NCI-H345 treated with DMSO at 0.1 percent for 48 hours (cell line): ENCODE data around the gene GBF1.
"Not testable (repeated sequence)": the region's sequence is repeated elsewhere in the genome, so short reads cannot be mapped to it uniquely, and the experiment has no call there.

Source experiments
- DNase-seq: peaks from one replicate; lab custom pipeline; 2025; ENCODE audit not compliant: unreplicated experiment; lab: John Stamatoyannopoulos, UW

The GBF1 gene

DNA sequence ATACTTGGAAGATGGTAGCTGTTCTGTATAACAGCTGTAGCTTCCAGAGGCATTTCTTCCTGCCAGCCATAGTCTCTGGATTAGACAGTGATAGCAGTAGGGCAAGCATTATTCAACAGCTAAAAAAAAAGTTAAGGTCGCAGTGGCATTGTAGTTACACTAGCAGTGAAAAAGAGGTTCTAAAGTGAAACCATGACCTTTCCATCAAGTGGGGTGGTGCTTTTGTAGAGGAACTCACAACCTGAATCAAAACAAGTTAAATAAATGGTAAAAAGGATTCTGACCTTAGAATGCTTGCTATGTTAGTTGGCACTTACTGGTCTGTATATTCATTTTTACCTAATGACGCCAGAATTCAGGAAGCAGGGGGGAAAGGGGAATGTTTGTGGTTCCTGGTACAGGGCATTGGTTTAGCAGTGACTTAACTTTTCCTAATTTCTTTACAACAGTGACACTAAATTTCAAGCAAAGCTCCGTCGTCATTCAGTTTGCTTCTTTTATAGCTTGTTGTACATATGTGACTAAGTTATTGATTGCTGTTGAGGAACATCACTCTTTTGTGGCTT, 55.0 kb downstream of the GBF1 start:
- no peak for DNase-seq

DNA sequence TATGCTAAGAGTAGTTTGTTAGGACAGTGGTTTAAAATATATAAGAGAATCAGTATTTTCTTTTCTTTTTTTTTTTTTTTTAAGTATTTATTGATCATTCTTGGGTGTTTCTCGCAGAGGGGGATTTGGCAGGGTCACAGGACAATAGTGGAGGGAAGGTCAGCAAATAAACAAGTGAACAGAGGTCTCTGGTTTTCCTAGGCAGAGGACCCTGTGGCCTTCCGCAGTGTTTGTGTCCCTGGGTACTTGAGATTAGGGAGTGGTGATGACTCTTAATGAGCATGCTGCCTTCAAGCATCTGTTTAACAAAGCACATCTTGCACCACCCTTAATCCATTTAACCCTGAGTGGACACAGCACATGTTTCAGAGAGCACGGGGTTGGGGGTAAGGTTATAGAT, 55.6 kb downstream of the GBF1 start:
- DNase-seq = not testable (repeated sequence)

DNA sequence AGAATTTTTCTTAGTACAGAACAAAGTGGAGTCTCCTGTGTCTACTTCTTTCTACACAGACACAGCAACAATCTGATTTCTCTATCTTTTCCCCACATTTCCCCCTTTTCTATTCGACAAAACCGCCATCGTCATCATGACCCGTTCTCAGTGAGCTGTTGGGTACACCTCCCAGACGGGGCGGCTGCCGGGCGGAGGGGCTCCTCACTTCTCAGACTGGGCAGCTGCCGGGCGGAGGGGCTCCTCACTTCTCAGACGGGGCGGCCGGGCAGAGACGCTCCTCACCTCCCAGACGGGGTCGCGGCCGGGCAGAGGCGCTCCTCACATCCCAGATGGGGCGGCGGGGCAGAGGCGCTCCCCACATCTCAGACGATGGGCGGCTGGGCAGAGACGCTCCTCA, 56.0 kb downstream of the GBF1 start:
- not testable (repeated sequence) for DNase-seq

DNA sequence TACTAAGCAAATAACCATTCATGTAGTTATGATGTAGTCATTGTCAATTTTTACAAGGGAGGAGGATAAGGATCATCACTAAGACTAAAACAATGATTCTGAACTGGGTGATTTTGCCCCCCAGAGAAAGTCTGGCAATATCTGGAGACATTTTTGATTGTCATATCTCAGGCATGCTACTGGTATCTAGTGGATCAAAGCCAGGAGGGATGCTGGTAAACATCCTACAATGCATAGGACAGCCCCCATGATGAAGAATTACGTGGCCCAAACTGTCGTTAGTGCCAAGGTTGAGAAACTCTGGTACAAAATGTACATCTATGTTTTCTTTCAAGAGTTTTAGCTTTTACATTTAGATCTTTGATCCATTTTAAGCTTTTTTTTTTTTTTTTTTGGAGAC, 57.3 kb downstream of the GBF1 start:
- DNase-seq = no peak

DNA sequence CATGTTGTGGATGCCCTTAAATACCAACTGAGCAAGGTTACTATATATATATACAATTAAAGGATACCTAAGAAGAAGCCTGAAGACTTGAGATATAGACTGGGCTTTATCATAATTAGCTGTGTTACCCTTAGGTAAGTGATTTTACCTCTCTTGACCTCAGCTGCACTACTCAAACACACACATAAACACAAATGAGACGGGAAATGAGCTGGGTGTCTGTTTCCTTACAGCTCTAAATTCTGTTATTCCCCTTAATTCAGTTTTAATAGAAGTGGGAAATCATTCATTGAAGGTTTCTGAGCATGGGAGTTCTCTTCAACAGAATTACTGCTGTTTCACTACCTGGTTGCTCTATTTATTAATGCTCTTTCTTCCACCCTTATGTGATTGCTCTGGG, 60.7 kb downstream of the GBF1 start:
- no peak for DNase-seq

DNA sequence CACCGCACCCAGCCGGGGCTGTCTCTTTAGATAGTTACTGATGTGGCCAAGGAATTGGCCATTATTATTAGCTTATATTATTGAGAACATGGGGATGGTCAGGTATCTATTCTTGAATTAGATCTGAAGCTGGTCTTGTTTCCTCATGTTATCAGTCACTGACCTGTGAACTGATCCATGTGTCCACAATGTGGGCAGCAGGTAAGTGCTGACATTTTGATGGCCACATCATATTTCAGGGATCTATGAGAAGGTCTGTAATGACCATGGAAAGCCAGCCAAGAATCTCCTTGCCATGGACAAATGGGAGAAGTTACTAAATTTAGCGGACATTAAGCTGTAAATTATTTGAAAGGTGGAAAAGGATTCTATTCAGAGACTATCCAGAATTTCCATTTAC, 61.4 kb downstream of the GBF1 start:
- no peak for DNase-seq

DNA sequence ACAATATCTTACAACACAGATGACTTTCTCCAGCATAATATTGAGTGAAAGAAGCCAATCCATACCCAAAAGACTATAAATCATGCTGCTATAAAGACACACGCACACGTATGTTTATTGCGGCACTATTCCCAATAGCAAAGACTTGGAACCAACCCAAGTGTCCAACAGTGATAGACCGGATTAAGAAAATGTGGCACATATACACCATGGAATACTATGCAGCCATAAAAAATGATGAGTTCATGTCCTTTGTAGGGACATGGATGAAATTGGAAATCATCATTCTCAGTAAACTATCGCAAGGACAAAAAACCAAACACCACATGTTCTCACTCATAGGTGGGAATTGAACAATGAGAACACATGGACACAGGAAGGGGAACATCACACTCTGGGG, 63.0 kb downstream of the GBF1 start:
- DNase-seq = not testable (repeated sequence)

DNA sequence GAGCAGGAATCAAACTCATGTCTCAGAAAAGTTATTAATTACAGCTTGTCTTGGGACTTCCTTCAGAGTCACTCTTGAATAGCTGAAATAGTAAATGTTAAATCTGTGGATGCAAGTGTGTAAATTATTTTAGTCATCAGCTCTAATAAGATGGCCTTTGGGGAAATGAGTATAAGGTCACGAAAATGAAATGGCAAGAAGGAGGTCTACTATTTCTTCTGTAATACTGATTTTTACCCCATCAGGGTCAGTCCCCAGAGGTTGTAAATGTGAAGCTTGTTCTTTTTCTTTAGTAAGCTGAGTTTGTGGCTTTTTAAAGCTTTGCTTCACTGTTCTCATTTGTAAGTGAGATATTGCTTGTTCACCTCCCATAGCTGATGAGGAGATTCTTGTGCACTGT, 63.9 kb downstream of the GBF1 start:
- DNase-seq = no peak

DNA sequence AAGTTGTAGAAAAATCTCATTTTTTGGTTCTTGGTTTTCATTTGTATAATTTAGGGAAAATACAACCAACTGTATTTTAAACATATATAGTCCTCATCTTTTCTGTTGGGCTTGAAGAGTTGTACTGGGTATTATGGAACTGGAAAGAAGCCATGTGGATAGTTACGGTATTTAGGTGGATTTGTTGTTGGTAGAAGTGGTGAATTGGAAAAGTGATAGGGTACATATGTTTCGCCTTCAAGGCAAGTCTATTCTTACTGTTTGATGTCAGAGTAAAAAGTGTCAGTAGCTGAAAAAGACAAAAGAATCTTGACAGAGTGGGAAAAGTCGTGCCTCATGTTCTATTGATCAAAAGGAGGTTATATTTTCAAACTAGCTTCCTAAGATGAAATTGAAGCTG, 64.6 kb downstream of the GBF1 start:
- no peak for DNase-seq

DNA sequence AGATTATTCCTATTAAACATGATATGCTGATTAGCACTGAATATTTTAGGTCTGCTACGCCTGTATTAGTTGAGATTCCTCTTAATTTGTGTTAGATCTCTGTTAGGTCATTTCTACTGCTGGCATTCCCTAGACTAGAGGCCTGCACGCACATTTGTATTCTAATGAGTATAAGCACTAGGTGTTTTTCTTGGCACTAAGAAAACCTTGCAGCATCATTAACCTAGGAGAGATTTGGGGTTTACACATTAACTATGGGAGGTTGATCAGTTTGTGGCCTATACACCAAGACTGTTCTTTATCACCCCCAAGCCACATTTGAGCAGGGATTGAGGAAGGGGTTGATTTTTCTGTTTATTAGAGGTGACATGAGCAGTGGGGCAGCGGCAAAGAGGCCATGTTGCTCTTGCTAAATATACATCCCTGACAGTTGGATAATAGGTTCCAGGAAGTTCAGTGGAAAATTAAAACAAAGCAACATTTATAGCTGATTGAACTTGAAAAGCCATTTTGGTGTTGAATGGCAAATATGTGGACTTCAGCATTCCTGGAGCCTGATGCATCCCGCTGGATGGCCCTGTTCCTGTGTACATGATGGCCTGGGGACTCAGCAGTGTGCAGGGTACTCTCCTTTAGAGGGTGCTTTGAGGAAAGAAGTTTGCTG, 65.2 kb downstream of the GBF1 start:
- no peak for DNase-seq

DNA sequence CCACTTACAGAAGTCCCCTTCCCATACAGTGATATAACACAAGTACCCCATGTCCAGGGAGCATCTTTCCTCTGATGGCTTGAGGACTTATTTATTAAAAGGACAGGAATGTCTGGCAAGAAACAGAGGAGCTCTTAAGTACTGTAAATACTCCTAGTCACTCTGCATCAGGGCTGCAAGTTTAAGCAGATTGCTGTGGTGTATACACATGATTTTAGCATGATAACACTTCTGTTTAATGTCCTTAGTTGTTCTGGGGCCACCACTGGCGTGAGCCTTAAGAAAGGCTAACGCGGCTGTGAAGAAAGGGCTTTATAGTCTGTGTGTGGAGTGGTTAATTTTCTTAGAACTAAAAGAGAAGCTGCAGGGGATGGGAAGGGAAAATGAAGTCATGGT, 65.7 kb downstream of the GBF1 start:
- DNase-seq = no peak

DNA sequence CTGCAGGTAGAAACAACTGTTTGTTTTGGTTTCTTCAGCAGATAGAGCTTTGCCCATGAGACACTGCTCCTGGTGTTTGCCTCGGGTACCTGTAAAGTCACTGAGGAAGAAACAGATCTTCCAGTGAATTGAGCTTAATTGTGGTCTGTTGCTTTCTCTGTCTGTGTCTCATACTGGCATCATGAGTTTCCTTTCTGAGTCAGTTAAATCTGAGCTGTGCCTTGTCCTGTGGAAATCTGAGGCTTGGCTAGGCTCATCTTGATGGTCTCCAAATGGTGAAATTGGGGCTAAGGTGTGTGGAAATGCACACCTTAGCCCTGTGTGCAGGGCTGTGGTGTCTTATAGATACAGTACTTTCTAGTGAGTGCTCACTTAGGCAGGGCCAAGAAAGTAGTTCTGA, 67.4 kb downstream of the GBF1 start:
- no peak for DNase-seq

DNA sequence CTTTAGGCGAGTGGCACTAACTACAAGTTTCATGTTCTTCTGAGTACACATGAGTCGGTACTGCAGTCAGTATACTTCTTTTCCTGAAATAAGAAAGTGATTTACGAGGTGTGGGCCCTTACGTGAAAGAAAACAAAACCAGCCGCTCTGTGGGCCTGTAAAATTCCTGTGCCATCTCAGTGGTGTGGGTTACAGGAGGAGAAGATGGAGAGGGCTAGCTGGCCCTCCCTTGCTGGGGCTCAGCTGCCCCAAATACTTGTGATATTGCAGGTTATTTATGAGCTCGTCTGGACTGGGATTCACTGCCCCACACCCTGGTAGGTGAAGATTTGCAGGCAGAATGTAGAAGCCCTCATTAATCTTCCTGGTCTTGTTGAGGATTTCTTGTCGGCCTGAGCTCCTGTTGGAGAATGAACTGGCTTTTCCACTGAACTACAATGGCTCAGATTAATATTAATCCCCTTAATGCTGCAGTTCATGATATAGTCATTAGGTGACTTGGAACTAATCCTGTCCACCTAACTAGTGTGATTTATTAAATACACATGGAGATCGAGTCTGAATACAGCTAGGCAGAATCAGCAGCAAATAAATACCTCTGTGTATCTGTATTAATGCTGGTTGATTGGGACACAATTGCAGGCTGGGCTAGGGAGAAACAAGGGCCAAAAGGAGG, 68.0 kb downstream of the GBF1 start:
- no peak for DNase-seq

DNA sequence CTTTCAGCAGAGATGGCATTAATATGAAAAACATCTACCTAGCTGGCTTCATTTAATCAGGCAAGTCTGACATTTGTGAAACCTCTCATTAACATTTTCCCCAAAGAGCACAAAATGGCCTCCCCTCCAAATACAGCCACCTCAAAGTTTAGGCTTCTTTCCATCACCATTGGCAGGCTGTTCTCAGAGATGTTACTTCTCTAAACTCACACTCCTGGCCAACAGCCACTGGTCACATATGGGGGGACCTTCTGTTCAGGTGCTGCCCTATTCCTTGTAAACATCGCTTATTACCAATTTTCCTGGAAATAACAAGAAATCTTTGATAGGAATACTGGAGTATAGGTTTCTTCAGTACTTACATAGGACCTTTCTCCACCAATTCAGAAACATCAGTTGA, 69.5 kb downstream of the GBF1 start:
- no peak for DNase-seq

DNA sequence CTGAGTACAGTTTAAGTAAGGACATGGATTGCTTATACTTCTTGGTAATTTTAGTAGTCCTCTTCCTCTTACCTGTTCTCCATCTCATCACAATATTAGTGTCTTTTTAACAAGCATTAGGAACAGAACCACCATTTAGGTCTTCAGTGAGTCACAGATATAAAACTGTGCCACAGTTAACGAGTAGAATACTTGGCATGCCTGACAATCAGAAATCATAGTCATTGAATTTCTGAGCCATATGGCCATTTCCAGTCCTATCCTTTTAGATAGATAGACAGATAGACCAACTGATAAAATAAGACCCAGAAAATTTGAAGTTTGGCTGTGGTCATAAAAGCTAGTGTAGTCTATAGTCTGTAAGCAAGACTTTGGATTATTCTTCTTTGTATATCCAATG, 71.1 kb downstream of the GBF1 start:
- no peak for DNase-seq

DNA sequence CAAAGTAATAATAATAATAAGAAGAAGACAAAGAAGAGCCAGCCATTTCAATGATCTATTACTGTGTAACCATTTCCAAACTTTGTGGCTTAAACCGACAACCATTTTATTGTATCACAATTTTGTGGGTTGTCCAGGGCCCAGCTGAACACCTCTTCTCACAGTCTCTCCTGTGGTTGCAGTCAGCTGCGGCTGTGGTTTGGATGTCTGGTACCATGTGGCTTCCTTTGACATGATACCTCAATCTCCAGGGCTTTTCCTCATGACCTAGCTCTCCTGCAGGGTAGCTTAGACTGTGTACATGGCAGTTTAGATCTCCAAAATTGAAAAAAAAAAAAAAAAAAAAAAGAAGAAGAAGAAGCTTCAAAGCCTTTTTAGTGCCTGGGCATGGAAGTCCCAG, 77.6 kb downstream of the GBF1 start:
- DNase-seq = no peak

DNA sequence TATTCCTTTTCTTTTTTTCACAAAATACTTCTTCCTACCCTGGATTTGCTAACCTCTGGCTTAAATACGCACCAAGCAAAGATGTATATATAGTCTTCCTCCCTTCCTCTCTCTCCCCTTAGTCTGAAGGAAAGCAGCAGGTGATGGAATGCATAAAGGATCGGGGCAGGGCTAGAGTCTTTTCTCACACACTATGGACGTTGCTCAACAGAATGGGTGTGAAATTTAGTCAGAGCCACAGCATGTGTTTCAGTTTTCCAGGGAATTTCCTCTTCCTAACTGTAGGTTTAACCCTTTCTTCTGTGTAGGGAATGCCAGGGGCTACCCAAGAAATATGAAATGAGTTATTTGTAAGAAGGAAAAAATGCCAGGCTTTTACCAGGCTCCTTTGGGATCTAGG, 78.7 kb downstream of the GBF1 start:
- DNase-seq = no peak

DNA sequence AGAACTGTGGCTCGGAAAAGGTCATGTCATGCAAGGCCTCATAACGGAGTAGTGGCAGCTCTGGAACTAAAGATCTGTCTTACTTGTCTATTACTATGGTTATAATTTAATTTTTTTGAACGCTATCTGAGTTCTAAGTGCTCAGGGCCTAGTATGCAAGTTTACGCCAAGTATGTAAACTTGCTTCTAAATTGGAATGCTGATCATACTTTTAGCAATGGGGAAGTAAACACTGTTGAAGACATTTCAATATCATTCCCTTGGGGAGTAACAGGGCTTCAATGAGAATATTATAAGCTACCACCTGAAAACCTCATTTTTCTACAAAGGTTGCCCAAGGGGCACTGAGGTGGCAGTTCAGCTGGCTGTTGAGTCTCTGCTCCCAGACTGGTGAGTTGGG, 80.7 kb downstream of the GBF1 start:
- no peak for DNase-seq

DNA sequence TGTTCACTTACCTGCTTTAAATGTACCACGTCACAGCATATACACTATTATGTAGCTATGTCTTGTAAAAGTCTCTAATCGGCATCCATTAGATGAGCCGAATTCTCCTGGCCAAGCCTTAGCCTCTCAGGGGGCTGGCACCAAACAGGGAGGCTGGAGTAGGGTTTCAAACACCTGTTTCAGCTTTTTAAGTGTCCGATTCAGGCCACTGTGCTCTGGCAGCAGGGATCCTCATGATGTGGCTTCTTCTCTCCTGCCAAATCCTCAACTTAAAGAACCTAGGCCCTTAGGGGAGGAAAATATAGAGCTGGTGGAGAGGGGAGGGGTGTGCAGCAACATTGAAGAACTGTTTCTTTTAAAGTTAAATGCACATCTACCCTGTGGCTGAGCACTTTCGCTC, 81.7 kb downstream of the GBF1 start:
- DNase-seq = no peak

DNA sequence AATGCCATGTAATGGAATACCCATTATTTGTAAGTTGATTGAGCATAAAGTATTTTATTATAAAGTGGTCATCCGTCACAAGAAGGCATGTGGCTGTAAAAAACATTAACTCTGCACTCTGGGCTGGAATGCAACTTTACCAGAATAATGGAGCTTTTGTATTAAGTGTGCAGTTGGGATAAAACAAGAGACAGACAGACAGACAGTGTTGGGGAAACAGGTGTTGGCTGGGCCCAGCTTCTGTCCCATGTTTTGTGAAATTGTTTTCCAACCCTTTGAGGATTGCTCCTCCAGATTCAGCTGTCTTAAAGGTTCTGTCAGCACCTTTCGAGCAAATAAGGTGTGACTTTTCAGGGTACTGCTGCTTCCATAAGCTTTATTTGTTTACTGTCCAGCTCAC, 82.3 kb downstream of the GBF1 start:
- no peak for DNase-seq

DNA sequence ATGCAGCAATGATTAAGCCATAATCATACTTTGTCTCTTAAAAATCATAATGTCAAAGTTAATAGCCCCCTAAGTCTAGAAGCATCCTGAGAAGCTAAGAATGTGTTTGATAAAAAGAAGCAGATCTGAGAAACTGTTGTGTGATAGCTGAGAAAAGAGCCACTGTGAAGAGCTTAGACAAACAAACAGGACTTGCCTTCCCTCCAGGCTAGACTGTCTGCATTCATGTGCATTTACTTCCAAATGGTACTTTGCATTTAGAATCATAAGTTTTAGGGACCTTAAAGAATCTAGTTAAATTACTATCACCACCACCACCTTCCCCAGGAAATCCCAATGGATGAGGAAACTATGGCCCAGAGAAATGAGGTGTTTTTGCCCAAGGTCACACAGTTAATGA, 87.4 kb downstream of the GBF1 start:
- DNase-seq = no peak

DNA sequence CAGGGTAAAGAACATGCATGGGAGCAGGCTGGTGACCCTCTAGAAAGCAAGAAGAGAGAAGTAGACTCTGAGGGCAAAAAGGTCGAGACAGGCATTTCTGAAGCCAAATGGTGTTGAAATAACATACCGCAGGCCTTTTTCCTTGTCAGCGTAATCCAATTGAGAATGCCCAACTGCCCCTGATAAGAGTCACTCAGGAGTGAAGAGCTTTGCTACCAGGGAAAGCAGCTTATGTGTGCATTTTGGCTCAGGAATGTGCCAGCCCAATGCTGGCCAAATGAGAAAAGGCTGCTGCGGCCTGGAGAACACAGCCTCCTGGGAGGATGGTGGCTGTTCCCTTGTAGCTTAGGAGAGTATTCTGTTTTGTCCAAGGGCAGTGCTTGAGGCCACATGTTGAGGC, 88.8 kb downstream of the GBF1 start:
- DNase-seq = no peak

DNA sequence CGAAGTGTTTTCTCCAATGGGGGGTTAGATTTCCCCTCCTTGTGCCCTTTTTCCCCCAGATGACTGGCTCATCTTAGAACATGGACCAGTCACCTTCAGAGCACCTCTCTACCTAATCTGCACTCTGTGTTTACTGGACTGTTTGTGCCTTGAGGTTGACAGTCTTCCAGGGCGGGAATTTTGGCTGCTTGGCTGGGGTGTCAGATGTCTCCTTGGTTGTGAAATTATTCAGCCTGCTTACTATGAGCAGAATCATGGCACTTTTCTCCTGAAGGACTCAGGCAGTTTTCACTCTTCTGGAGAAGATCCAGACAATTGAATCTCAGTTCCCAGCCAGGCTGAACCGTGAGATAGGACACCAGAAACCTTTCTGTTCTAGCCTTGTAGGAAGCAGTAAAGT, 89.9 kb downstream of the GBF1 start:
- DNase-seq = no peak
